ENCODE data around the gene FYN. TPM values are rescaled to one million over a fixed set of nuclear protein-coding genes. Genes with fewer than 3 reads are reported as not detected.

FYN gene
- polyA plus RNA-seq, 1 donor (not counting 4 experiments of a cell fraction or from before 2014, with no cell fraction given), result 24.7 TPM

DNA sequence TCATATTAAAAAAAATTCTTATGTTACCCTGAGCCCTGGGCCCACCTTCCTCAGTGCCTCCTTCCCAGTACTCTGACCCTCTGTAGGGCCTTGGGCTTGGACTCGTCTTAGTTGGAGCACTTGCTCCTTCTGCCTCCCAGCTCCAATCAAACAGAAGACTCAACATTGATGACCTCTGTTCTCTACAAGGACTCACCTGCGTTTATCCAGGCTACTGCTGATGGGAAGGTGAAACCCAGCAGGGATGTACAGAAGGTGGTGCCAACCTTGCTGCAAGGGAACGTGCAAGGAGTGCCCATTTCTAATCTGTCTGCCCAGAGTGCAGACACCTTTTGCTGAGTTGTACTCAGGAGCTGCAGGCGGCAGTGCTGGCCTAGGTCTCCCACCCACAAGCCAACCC, 38.9 kb downstream of the FYN start:
- TF ChIP-seq, protein P1, sequence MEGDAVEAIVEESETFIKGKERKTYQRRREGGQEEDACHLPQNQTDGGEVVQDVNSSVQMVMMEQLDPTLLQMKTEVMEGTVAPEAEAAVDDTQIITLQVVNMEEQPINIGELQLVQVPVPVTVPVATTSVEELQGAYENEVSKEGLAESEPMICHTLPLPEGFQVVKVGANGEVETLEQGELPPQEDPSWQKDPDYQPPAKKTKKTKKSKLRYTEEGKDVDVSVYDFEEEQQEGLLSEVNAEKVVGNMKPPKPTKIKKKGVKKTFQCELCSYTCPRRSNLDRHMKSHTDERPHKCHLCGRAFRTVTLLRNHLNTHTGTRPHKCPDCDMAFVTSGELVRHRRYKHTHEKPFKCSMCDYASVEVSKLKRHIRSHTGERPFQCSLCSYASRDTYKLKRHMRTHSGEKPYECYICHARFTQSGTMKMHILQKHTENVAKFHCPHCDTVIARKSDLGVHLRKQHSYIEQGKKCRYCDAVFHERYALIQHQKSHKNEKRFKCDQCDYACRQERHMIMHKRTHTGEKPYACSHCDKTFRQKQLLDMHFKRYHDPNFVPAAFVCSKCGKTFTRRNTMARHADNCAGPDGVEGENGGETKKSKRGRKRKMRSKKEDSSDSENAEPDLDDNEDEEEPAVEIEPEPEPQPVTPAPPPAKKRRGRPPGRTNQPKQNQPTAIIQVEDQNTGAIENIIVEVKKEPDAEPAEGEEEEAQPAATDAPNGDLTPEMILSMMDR (optimal IDR thresholded peaks at IDR 0.05 in 1 of 3, IDR thresholded peaks at IDR 0.05 in 1 of 3, conservative IDR thresholded peaks at IDR 0.05 in 1 of 3; ENCODE audit: extremely low read depth in 1 of 3, insufficient read depth in 2 of 3, low read length in 3 of 3), result no peak
- no peak for TF ChIP-seq EZH2 (IDR thresholded peaks at IDR 0.05; ENCODE audit: low read length)
- Histone ChIP-seq H3K9me1 (ENCODE audit: control insufficient read depth, extremely low read depth, insufficient read depth, low read length) (no peaks in the 10 kb centered on the region), H3K79me2 (ENCODE audit: control insufficient read depth, insufficient read depth, low read length) (no peaks in the 10 kb centered on the region), H3K9me3 (ENCODE audit: control insufficient read depth, low read depth, low read length) (no peaks in the 10 kb centered on the region), H3K27me3 (ENCODE audit: control insufficient read depth, extremely low read depth, insufficient read depth, low read length) (no peaks in the 10 kb centered on the region), H3K4me2 (ENCODE audit: control insufficient read depth, extremely low read depth, insufficient read depth, low read depth, low read length) (no peak overlapping the region), H4K20me1 (ENCODE audit: control insufficient read depth, extremely low read depth, insufficient read depth, low read length) (no peaks in the 10 kb centered on the region), H3K27ac (ENCODE audit: control insufficient read depth, insufficient read depth, low read length) (no peak overlapping the region), H3K4me1 (ENCODE audit: control insufficient read depth, extremely low read depth, insufficient read depth, low read length) (peaks cover 6% of the 10 kb centered on the region), H3K4me3 (ENCODE audit: control insufficient read depth in 2 of 3, extremely low read depth in 1 of 3, insufficient read depth in 2 of 3, low read depth in 1 of 3, low read length in 3 of 3) (no peak overlapping the region), H3K9ac (ENCODE audit: control insufficient read depth, extremely low read depth, insufficient read depth, low read length) (no peak overlapping the region), H2AFZ (ENCODE audit: control insufficient read depth, low read length) (no peak overlapping the region), H3K36me3 (ENCODE audit: control insufficient read depth in 2 of 2, extremely low read depth in 1 of 2, insufficient read depth in 2 of 2, low read length in 2 of 2) (no peaks in the 10 kb centered on the region)
- no peak for FAIRE-seq
- dilution Hi-C loops (cut with MboI; ENCODE audit: extremely low pct_ligation_motif_present, low sequenced_read_pairs), result no loop called here
- no peak for DNase-seq (ENCODE audit: low read depth, low spot score)

DNA sequence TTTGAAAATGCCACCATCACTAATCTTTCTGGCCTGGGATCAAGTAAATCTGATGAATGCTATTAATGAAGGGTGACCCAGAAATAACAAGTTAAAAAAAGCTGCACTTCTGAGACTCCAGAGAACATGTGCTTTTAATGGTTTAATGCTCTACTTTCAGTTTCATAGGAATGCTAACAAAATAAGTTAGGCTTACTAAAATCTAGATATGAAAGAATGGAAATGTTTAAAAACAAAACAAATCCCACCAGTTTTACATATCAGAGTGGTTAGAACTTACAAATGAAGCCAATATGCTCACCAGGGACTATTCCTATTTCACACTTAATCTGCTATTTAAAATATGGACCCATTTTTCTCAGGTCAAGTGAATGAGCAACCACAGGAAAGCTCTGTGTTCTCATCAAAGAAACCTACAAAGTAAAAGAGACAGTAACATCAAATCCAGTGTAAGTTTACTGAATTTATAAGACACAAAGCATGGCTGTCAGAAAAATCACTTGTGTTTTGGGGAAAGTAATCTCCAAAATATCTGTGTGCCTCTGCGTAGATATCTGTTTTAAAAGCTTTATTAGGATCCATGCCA, 40.3 kb downstream of the FYN start:
- TF ChIP-seq, protein P1 (optimal IDR thresholded peaks at IDR 0.05 in 1 of 3, IDR thresholded peaks at IDR 0.05 in 1 of 3, conservative IDR thresholded peaks at IDR 0.05 in 1 of 3; ENCODE audit: extremely low read depth in 1 of 3, insufficient read depth in 2 of 3, low read length in 3 of 3), result no peak
- TF ChIP-seq EZH2 (IDR thresholded peaks at IDR 0.05; ENCODE audit: low read length), result no peak
- Histone ChIP-seq H3K4me1 (ENCODE audit: control insufficient read depth, extremely low read depth, insufficient read depth, low read length) (peaks cover 6% of the 10 kb centered on the region), H3K4me3 (ENCODE audit: control insufficient read depth in 2 of 3, extremely low read depth in 1 of 3, insufficient read depth in 2 of 3, low read depth in 1 of 3, low read length in 3 of 3) (no peak overlapping the region), H3K27ac (ENCODE audit: control insufficient read depth, insufficient read depth, low read length) (no peak overlapping the region), H3K9me3 (ENCODE audit: control insufficient read depth, low read depth, low read length) (no peaks in the 10 kb centered on the region), H2AFZ (ENCODE audit: control insufficient read depth, low read length) (no peak overlapping the region), H3K9ac (ENCODE audit: control insufficient read depth, extremely low read depth, insufficient read depth, low read length) (no peak overlapping the region), H3K4me2 (ENCODE audit: control insufficient read depth, extremely low read depth, insufficient read depth, low read depth, low read length) (no peak overlapping the region), H3K27me3 (ENCODE audit: control insufficient read depth, extremely low read depth, insufficient read depth, low read length) (no peaks in the 10 kb centered on the region), H3K36me3 (ENCODE audit: control insufficient read depth in 2 of 2, extremely low read depth in 1 of 2, insufficient read depth in 2 of 2, low read length in 2 of 2) (peaks cover 0 to under 1% of the 10 kb centered on the region in 2 experiments), H4K20me1 (ENCODE audit: control insufficient read depth, extremely low read depth, insufficient read depth, low read length) (no peaks in the 10 kb centered on the region), H3K9me1 (ENCODE audit: control insufficient read depth, extremely low read depth, insufficient read depth, low read length) (peaks cover under 1% of the 10 kb centered on the region), H3K79me2 (ENCODE audit: control insufficient read depth, insufficient read depth, low read length) (no peaks in the 10 kb centered on the region)
- dilution Hi-C loops (cut with MboI; ENCODE audit: extremely low pct_ligation_motif_present, low sequenced_read_pairs), result no loop called here
- FAIRE-seq (no peak), DNase-seq (ENCODE audit: low read depth, low spot score) (no peak)
